ENCODE results near the gene PIGS. TPM values are rescaled to one million over a fixed set of nuclear protein-coding genes. Genes with fewer than 3 reads are reported as not detected.

The PIGS gene
- total and polyA plus RNA-seq, 2 of the 13 experiments (the other 11 are each of a cell fraction or from before 2014, with no cell fraction given), result 31.7 to 42.6 TPM

- TF ChIP-seq ZNF281 (CRISPR knock-in tag; IDR thresholded peaks at IDR 0.05; ENCODE audit: borderline replicate concordance) (no peak), SP1 (IDR thresholded peaks at IDR 0.05) (no peak), SP1 (CRISPR knock-in tag; IDR thresholded peaks at IDR 0.05) (peak; percentile 98), SP4 (CRISPR knock-in tag; IDR thresholded peaks at IDR 0.05) (peak; percentile 99), HNRNPK (IDR thresholded peaks at IDR 0.05; ENCODE audit: low read depth, low read length, poor library complexity, severe bottlenecking) (no peak), MLXIP (CRISPR knock-in tag; IDR thresholded peaks at IDR 0.05; ENCODE audit: borderline replicate concordance) (peak; percentile 50; the same call in 1 of the 2 replicates), RXRB (CRISPR knock-in tag; IDR thresholded peaks at IDR 0.05; ENCODE audit: borderline replicate concordance) (peak; percentile 84), ZNF790 (CRISPR knock-in tag; IDR thresholded peaks at IDR 0.05; ENCODE audit: borderline replicate concordance) (no peak), ZNF574 (CRISPR knock-in tag; IDR thresholded peaks at IDR 0.05) (0 out of 2 replicates have a peak, but pooled peaks have one; percentile 58), POLR2AphosphoS2 (IDR thresholded peaks at IDR 0.05; ENCODE audit: low read depth, low read length) (no peak), SOX5 (CRISPR knock-in tag; IDR thresholded peaks at IDR 0.05; ENCODE audit: borderline replicate concordance) (peak; percentile 86), LRRFIP1 (CRISPR knock-in tag; conservative IDR thresholded peaks at IDR 0.05) (0 out of 2 replicates have a peak, but pooled peaks have one; percentile 28), GATA4 (IDR thresholded peaks at IDR 0.05; ENCODE audit: borderline replicate concordance, low read depth) (peak; percentile 58; the same call in 1 of the 2 replicates), POLR2G (IDR thresholded peaks at IDR 0.05; ENCODE audit: low read depth, low read length) (peak; percentile 68; the same call in 1 of the 2 replicates), AKAP8 (CRISPR knock-in tag; IDR thresholded peaks at IDR 0.05) (0 out of 2 replicates have a peak, but pooled peaks have one; percentile 31), FOXA3 (CRISPR knock-in tag; IDR thresholded peaks at IDR 0.05) (peak; percentile 72; the same call in 1 of the 2 replicates), TBX3 (IDR thresholded peaks at IDR 0.05; ENCODE audit: borderline replicate concordance) (no peak), TRIM24 (CRISPR knock-in tag; IDR thresholded peaks at IDR 0.05) (no peak)
Measured at GRCh38 chr17:28576758-28577465, 5.6 kb upstream of the PIGS start, which contains the start of gene ALDOC (continued).
